NCI-H446 treated with DMSO at 0.1 percent for 48 hours (cell line): ENCODE data around the gene SLC22A6.
"Not testable (repeated sequence)": the region's sequence is repeated elsewhere in the genome, so short reads cannot be mapped to it uniquely, and the experiment has no call there.

Source experiments
- DNase-seq: peaks from one replicate; lab custom pipeline; 2025; lab: John Stamatoyannopoulos, UW

Gene SLC22A6

GRCh38 chr11:62985041-62985750, 429 bp upstream of the SLC22A6 start:
- no peak for DNase-seq

GRCh38 chr11:62983536-62984199, 1.1 kb downstream of the SLC22A6 start:
- DNase-seq: no peak

DNA sequence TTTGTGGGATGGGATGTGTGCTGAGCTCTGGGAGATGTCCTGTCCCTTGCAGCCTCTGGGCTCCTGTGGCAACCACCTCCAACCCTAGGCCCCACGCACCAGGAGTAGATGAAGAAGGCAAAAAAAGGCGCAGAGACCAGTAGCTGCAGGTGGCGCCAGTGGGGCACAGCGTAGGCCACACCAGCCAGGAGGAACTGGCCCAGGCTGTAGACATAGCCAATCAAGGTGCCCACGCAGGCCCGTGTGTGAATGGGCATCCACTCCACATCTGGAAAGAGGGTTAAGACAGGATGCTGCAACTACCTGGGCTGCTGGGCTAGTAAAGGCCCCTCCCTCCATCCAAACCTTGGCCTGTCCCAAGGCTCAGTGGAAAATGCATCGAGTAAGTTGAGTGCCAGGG, 3.0 kb downstream of the SLC22A6 start:
- no peak for DNase-seq

GRCh38 chr11:62980133-62980760, 4.5 kb downstream of the SLC22A6 start:
- DNase-seq: no peak

DNA sequence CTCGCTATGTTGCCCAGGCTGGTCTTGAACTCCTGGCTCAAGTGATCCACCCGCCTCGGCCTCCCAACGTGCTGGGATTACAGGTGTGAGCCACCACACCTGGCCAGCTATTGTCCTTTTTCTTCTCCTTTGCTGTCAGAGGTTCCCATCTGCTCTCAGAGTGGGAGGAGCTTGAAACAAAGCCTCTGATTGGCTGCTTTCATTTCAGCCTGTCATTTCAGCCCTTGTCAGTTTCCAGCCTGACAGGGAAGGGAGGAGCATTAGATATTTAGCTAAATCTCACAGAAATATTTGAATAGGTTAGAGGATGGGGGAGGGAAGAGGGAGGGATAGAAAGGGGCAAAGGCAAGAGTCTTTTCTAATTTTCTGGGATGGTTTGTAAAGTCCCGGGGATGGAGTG, 8.7 kb downstream of the SLC22A6 start:
- no peak for DNase-seq

GRCh38 chr11:62974848-62975522, 9.8 kb downstream of the SLC22A6 start:
- no peak for DNase-seq

DNA sequence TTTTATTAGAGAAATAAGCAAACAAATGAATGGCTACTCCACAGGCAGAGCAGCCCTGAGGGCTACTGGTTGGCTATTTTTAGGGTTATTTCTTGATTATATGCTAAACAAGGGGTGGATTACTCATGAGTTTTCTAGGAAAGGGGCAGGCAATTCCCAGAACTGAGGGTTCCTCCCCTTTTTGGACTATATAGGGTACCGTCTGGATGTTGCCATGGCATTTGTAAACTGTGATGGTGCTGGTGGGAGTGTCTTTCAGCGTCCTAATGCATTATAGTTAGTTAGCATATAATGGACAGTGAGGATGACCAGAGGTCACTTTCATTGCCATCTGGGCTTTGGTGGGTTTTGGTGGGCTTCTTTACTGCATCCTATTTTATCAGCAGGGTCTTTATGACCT, 19.2 kb downstream of the SLC22A6 start:
- DNase-seq: no peak

- DNase-seq: no peak
These were observed 22.4 kb downstream of the SLC22A6 start for GRCh38 chr11:62962391-62962790.

- DNase-seq: no peak
These were observed 23.7 kb downstream of the SLC22A6 start for GRCh38 chr11:62961017-62961570.

GRCh38 chr11:62959422-62959980, 25.3 kb downstream of the SLC22A6 start:
- no peak for DNase-seq

GRCh38 chr11:62958547-62959421, 26.0 kb downstream of the SLC22A6 start:
- DNase-seq: no peak

DNA sequence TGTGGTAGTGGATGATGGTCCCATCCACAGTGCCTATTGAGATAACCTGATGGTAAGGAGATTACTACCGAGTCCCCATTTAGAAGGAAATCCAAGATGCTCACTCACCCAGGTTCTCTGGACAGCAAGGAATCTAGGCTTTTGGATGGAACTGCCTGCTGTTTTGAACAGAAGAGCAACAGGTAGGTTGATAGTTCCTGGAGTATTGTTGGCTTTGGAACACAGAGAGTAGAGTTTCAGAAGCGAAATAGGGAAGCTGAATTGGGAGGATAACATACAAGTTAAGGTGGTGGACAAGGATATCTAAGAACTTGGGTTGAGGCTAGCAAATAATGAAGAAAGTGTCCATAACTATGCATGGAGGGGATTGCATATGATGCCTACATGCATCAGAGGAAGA, 27.6 kb downstream of the SLC22A6 start:
- DNase-seq: no peak

DNA sequence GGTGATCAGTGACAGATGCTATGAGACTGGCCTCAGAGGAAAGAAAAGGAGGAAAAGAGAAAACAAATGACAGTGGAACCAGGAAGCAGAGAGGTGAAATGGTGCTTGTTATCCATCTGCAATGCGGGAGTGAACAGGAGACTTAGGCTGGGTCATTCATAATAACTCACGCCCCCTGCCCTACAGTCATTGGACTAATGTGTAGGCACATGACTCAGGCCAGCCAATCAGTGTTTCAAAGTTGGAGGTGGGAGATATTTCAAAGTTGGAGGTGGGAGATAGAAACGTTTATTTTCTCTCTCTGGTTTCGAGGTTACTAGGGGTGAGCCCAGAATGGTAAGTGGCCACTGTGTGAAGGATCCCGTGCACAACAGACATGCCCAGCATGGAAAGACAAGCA, 30.3 kb downstream of the SLC22A6 start:
- DNase-seq: no peak

DNA sequence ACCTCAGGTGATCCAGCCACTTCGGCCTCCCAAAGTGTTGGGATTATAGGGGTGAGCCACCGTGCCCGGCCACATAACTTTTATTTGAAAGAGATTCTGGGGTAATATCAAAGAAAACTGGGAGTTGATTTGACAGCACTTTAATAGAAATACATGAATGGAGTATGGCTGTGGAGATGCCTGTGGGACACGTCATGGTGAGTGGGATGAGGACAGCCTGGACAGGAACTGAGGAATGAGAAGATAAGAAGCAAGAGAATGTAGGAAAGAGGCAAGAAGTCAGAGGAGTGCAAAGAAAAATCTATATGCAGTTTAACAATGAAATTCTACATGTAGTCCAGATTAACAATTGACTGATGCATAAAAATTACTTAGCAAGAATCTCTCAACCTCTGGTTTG, 31.0 kb downstream of the SLC22A6 start:
- DNase-seq: no peak

DNA sequence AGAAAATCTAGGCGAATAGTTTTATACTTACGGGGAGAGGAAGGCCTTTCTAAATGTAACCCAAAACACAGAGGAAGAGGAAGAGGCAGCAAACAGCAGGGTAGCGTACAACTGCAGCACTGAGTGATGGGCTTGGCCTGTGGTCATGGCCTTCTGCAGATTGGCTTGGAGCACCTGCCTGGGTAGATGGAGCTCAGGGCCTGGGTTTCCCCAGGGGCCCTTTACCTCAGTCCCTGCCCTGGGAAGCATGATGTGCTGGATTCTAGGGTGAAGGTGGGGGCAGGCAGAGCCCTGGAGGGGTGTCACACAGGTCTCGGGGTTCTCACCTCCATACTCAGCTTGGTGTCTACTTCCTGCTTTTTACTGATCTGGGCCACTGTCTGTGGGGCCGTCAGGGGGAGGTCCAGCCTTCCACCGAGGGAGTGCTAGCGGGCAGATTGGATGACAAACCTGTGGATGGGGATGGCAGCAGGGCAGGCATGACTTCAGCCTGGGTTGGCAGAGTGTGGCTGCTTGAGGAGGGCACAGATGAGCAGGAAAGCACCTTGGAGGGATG, 35.9 kb downstream of the SLC22A6 start:
- DNase-seq: no peak

DNA sequence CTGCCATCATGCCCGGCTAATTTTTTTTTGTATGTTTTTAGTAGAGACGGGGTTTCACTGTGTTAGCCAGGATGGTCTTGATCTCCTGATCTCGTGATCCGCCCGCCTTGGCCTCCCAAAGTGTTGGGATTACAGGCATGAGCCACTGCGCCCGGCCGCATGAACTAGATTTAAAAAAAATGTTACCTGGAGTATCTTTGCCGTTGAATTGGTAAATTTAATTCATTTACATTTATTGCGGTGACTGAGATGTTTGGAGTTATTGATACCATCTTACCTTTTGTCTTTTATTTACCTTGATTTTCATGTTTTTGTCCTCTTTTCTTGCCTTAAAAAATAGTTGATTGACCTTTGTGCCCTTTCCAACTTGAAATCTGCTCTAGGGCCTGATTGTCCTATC, 39.2 kb downstream of the SLC22A6 start:
- DNase-seq: not testable (repeated sequence)

DNA sequence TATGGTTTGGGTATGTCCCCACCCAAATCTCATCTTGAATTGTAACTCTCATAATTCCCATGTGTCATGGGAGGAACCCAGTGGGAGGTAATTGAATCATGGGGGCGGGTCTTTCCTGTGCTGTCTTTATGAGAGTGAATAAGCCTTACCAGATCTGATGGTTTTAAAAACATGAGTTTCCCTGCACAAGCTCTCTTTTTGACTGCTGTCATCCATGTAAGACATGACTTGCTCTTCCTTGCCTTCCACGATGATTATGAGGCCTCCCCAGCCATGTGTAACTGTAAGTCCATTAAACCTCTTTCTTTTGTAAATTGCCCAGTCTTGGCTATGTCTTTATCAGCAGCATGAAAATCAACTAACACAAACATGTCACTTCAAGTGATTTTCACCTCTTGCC, 47.2 kb downstream of the SLC22A6 start:
- DNase-seq: not testable (repeated sequence)

DNA sequence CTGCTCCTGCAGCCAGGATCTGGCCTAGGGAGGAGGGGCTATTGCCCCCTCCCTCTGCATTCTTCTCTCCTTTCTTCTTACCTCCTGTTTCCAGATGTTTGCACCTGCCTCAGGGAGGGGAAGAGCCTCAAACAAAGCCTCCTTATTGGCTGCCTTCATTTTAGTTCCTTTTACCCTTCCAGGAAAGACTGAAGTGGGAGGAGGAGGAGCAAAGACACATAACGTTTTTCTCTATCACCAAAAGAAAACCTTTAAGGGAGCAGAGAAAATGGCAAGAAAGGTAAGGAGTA, 50.3 kb downstream of the SLC22A6 start:
- no peak for DNase-seq

GRCh38 chr11:62933750-62934495, 50.8 kb downstream of the SLC22A6 start:
- no peak for DNase-seq

DNA sequence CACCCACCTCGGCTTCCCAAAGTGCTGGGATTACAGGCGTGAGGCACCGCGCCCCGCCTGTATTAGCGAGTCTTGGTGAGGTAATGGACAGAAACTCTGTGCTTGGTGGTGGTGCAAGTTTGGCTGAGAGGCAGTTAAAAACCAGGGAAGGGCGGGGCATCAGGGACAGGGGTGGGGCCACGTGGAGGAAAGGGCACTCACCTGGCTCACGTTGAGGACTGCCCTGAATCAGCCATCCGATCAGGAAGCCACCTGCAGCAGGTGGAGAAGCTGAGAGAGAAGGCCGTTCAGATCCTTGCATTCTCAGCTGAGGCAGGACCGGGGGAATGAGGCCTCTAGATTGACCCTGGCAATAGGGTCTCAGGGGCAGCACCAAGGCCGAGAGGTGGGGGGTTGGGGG, 51.5 kb downstream of the SLC22A6 start:
- no peak for DNase-seq
